DOHH2 (cell line): Measurements from ENCODE around the gene ZNF771.

Experiments used
- H3F3A ChIP-seq: fragments of 200-600 bp; sonication (generic), shearing (Covaris generic); 2 replicates; pipeline ENCODE4 v1.6.0; 2016; ENCODE audit warnings: antibody characterized with exemption, mild to moderate bottlenecking; ENCODE audit not compliant: control insufficient read depth, insufficient read depth
- H3K27ac ChIP-seq: fragments of 200-600 bp; sonication (generic); 2 replicates; pipeline ENCODE4 v1.5.1; 2014; ENCODE audit warnings: low read depth, mild to moderate bottlenecking, low read length, moderate library complexity
- H3K27me3 ChIP-seq: fragments of 200-600 bp; sonication (generic); 2 replicates; pipeline ENCODE4 v1.6.1; 2014; ENCODE audit warnings: mild to moderate bottlenecking, low read length, mixed read lengths; ENCODE audit not compliant: control insufficient read depth
- H3K36me3 ChIP-seq: fragments of 200-600 bp; sonication (generic); 2 replicates; pipeline ENCODE4 v1.6.1; 2014; ENCODE audit warnings: mild to moderate bottlenecking, low read length, moderate library complexity, mixed read lengths; ENCODE audit not compliant: control insufficient read depth
- H3K4me1 ChIP-seq: fragments of 200-600 bp; sonication (generic); 2 replicates; pipeline ENCODE4 v1.6.1; 2014; ENCODE audit warnings: mild to moderate bottlenecking, low read length, mixed read lengths; ENCODE audit not compliant: control insufficient read depth
- H3K4me2 ChIP-seq: fragments of 200-600 bp; sonication (generic); 2 replicates; pipeline ENCODE4 v1.6.0; 2014; ENCODE audit warnings: mild to moderate bottlenecking, low read length, moderate library complexity
- H3K4me3 ChIP-seq: fragments of 200-600 bp; sonication (generic); 2 replicates; pipeline ENCODE4 v1.5.1; 2014; ENCODE audit warnings: mild to moderate bottlenecking, low read length, mixed read lengths
- H3K79me2 ChIP-seq: fragments of 200-600 bp; sonication (generic); 2 replicates; pipeline ENCODE4 v1.6.1; 2014; ENCODE audit warnings: mild to moderate bottlenecking, low read length, mixed read lengths; ENCODE audit not compliant: control insufficient read depth
- H3K9me2 ChIP-seq: fragments of 200-600 bp; sonication (generic); replicated peaks from 2 replicates; pipeline ENCODE4 v1.6.1; 2014; ENCODE audit warnings: mild to moderate bottlenecking, low read length, mixed read lengths; ENCODE audit not compliant: control insufficient read depth
- H3K9me3 ChIP-seq: fragments of 200-600 bp; sonication (generic); 2 replicates; pipeline ENCODE4 v1.6.1; 2014; ENCODE audit warnings: antibody characterized with exemption, low read length, mixed read lengths; ENCODE audit not compliant: control insufficient read depth, insufficient read depth
- H4K20me1 ChIP-seq: fragments of 200-600 bp; sonication (generic); 2 replicates; pipeline ENCODE4 v1.6.0; 2014; ENCODE audit warnings: low read depth, mild to moderate bottlenecking, antibody characterized with exemption, low read length, moderate library complexity; ENCODE audit not compliant: control insufficient read depth, insufficient read depth
- EZH2phosphoT487 ChIP-seq: fragments of 200-600 bp; sonication (generic); IDR thresholded peaks from 2 replicates; pipeline ENCODE4 v1.6.1; 2017; ENCODE audit warnings: borderline replicate concordance, mild to moderate bottlenecking, antibody characterized with exemption, low read length, moderate library complexity, mixed read lengths
- TF ChIP-seq, protein P1 (sequence below): fragments of 200-600 bp; sonication (generic); IDR thresholded peaks from one replicate; pipeline ENCODE4 v1.5.1; 2014; ENCODE audit warnings: antibody characterized with exemption, mild to moderate bottlenecking, low read depth, low read length; ENCODE audit not compliant: poor library complexity, severe bottlenecking

ZNF771 gene

GRCh38 chr16:30369938-30370455, 37.4 kb upstream of the ZNF771 start:
- H3K4me1 ChIP-seq, result peaks cover 39% of the 10 kb centered on the region
- H3F3A ChIP-seq, result no peaks in the 10 kb centered on the region
- H3K4me2 ChIP-seq, result peak overlapping the region; percentile 75
- no peak for TF ChIP-seq EZH2phosphoT487
- TF ChIP-seq, protein P1, sequence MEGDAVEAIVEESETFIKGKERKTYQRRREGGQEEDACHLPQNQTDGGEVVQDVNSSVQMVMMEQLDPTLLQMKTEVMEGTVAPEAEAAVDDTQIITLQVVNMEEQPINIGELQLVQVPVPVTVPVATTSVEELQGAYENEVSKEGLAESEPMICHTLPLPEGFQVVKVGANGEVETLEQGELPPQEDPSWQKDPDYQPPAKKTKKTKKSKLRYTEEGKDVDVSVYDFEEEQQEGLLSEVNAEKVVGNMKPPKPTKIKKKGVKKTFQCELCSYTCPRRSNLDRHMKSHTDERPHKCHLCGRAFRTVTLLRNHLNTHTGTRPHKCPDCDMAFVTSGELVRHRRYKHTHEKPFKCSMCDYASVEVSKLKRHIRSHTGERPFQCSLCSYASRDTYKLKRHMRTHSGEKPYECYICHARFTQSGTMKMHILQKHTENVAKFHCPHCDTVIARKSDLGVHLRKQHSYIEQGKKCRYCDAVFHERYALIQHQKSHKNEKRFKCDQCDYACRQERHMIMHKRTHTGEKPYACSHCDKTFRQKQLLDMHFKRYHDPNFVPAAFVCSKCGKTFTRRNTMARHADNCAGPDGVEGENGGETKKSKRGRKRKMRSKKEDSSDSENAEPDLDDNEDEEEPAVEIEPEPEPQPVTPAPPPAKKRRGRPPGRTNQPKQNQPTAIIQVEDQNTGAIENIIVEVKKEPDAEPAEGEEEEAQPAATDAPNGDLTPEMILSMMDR, result no peak
- H3K9me3 ChIP-seq, result no peaks in the 10 kb centered on the region
- H3K27me3 ChIP-seq, result no peaks in the 10 kb centered on the region
- peak overlapping the region; percentile 28; the same call in 1 of the 2 replicates for H3K27ac ChIP-seq
- H4K20me1 ChIP-seq, result peaks cover 8% of the 10 kb centered on the region
- no peaks in the 10 kb centered on the region for H3K9me2 ChIP-seq
- H3K79me2 ChIP-seq, result peaks cover 49% of the 10 kb centered on the region
- peak overlapping the region; percentile 90 for H3K4me3 ChIP-seq
- H3K36me3 ChIP-seq, result peaks cover 43% of the 10 kb centered on the region

GRCh38 chr16:30370456-30371247, 36.8 kb upstream of the ZNF771 start, which contains the start of gene TBC1D10B:
Gene TBC1D10B, minus strand, starts transcription at chr16:30370494. Its CDS starts 311 bp downstream, at chr16:30370183.
- peaks cover 8% of the 10 kb centered on the region for H4K20me1 ChIP-seq
- H3K4me2 ChIP-seq, result peak within 1 kb of the TSS; percentile 95
- TF ChIP-seq EZH2phosphoT487, result no peak
- TF ChIP-seq, protein P1, result peak; percentile 45
- H3K27ac ChIP-seq, result peak within 1 kb of the TSS; percentile 68
- no peaks in the 10 kb centered on the region for H3F3A ChIP-seq
- H3K9me2 ChIP-seq, result no peaks in the 10 kb centered on the region
- H3K4me3 ChIP-seq, result peak within 1 kb of the TSS; percentile 90
- peaks cover 37% of the 10 kb centered on the region for H3K36me3 ChIP-seq
- peaks cover 39% of the 10 kb centered on the region for H3K4me1 ChIP-seq
- H3K9me3 ChIP-seq, result no peaks in the 10 kb centered on the region
- H3K27me3 ChIP-seq, result no peaks in the 10 kb centered on the region
- peaks cover 43% of the 10 kb centered on the region for H3K79me2 ChIP-seq

GRCh38 chr16:30371248-30371816, 36.1 kb upstream of the ZNF771 start:
- Histone ChIP-seq H3K4me3 (peak overlapping the region; percentile 74), H3K4me2 (peak overlapping the region; percentile 95), H3F3A (no peaks in the 10 kb centered on the region), H3K9me3 (no peaks in the 10 kb centered on the region), H3K79me2 (peaks cover 36% of the 10 kb centered on the region), H3K36me3 (peaks cover 34% of the 10 kb centered on the region), H4K20me1 (peaks cover 8% of the 10 kb centered on the region), H3K9me2 (no peaks in the 10 kb centered on the region), H3K27me3 (no peaks in the 10 kb centered on the region), H3K27ac (peak overlapping the region; percentile 68), H3K4me1 (peaks cover 39% of the 10 kb centered on the region)
- TF ChIP-seq, protein P1, result peak; percentile 35
- TF ChIP-seq EZH2phosphoT487, result no peak
